WTC11 (cell line): Measurements from ENCODE around the gene TMCO2. TPM values are rescaled to one million over a fixed set of nuclear protein-coding genes. Genes with fewer than 3 reads are reported as not detected.

Source experiments
- ATAC-seq: fragments of 200-7000 bp; cut with Tn5 transposase; 2 replicates; pipeline ENCODE4 v1.10.0; 2021; ENCODE audit warnings: mild to moderate bottlenecking, moderate library complexity
- CTCF ChIA-PET: fragments of 300-600 bp; sonication (Branson Sonifier 250); formaldehyde crosslinking; loops from one replicate; lab custom pipeline; 2021; ENCODE audit warnings: antibody characterized with exemption; lab: Charles Lee
- POLR2A ChIA-PET: fragments of 350-600 bp; sonication (Branson Sonifier 250); formaldehyde crosslinking; loops from one replicate; lab custom pipeline; 2021; ENCODE audit warnings: antibody characterized with exemption; lab: Charles Lee
- DNase-seq: peaks from one replicate; pipeline ENCODE4 v3.0.0; 2021; ENCODE audit warnings: low spot score
- H3K27ac Mint-ChIP-seq: 2 replicates; pipeline ENCODE4 v1.8.0; 2021; ENCODE audit warnings: mixed read lengths
- H3K27me3 Mint-ChIP-seq: 2 replicates; pipeline ENCODE4 v1.8.0; 2021; ENCODE audit warnings: low read depth, mild to moderate bottlenecking, moderate library complexity, mixed read lengths
- H3K36me3 Mint-ChIP-seq: 2 replicates; pipeline ENCODE4 v1.8.0; 2021; ENCODE audit warnings: mixed read lengths
- H3K4me1 Mint-ChIP-seq: 2 replicates; pipeline ENCODE4 v1.8.0; 2022; ENCODE audit warnings: mixed read lengths
- H3K4me3 Mint-ChIP-seq: 2 replicates; pipeline ENCODE4 v1.8.0; 2021; ENCODE audit warnings: mild to moderate bottlenecking, moderate library complexity, mixed read lengths
- H3K9me3 Mint-ChIP-seq: 2 replicates; pipeline ENCODE4 v1.8.0; 2021; ENCODE audit warnings: mixed read lengths
- AFF4 ChIP-seq: sonication (generic); formaldehyde crosslinking; IDR thresholded peaks from 2 replicates; pipeline ENCODE4 v1.8.1; 2023; ENCODE audit warnings: mild to moderate bottlenecking, missing genetic modification reagents, borderline replicate concordance
- AR ChIP-seq: fragments of 250-450 bp; sonication (Bioruptor Pico); IDR thresholded peaks from 2 replicates; pipeline ENCODE4 v1.9.0; 2021; ENCODE audit warnings: mild to moderate bottlenecking
- ATF6 ChIP-seq: sonication (generic); formaldehyde crosslinking; IDR thresholded peaks from 2 replicates; pipeline ENCODE4 v1.8.1; 2023; ENCODE audit warnings: mild to moderate bottlenecking, missing genetic modification reagents
- CBFB ChIP-seq: sonication (generic); formaldehyde crosslinking; IDR thresholded peaks from 2 replicates; pipeline ENCODE4 v1.8.1; 2022; ENCODE audit warnings: mild to moderate bottlenecking, low read depth, missing genetic modification reagents
- CREB1 ChIP-seq: sonication (generic); formaldehyde crosslinking; IDR thresholded peaks from 2 replicates; pipeline ENCODE4 v1.8.0; 2023; ENCODE audit warnings: mild to moderate bottlenecking, missing genetic modification reagents
- EMX1 ChIP-seq: fragments of 250-450 bp; sonication (Bioruptor Pico); IDR thresholded peaks from 2 replicates; pipeline ENCODE4 v1.8.0; 2021; ENCODE audit warnings: mild to moderate bottlenecking
- FOXP1 ChIP-seq: sonication (generic); formaldehyde crosslinking; IDR thresholded peaks from 2 replicates; pipeline ENCODE4 v1.8.0; 2022; ENCODE audit warnings: missing genetic modification reagents, mild to moderate bottlenecking, moderate library complexity, borderline replicate concordance
- GRHL2 ChIP-seq: fragments of 250-450 bp; sonication (Bioruptor Pico); IDR thresholded peaks from 2 replicates; pipeline ENCODE4 v1.8.0; 2022; ENCODE audit warnings: mild to moderate bottlenecking, moderate library complexity; ENCODE audit not compliant: insufficient replicate concordance, severe bottlenecking
- HMGA2 ChIP-seq: fragments of 250-450 bp; sonication (Bioruptor Pico); IDR thresholded peaks from 2 replicates; pipeline ENCODE4 v1.4.0; 2021; ENCODE audit warnings: mild to moderate bottlenecking, moderate library complexity
- TEAD1 ChIP-seq: sonication (generic); formaldehyde crosslinking; IDR thresholded peaks from 2 replicates; pipeline ENCODE4 v1.8.0; 2022; ENCODE audit warnings: mild to moderate bottlenecking, missing genetic modification reagents
- TEAD4 ChIP-seq: sonication (generic); formaldehyde crosslinking; IDR thresholded peaks from 2 replicates; pipeline ENCODE4 v1.8.0; 2022; ENCODE audit warnings: mild to moderate bottlenecking, missing genetic modification reagents
- USF1 ChIP-seq: sonication (generic); formaldehyde crosslinking; IDR thresholded peaks from 2 replicates; pipeline ENCODE4 v1.8.0; 2022; ENCODE audit warnings: mild to moderate bottlenecking, missing genetic modification reagents
- total RNA-seq: library from RNA; stranded (reverse); gene quantifications from 3 replicates; pipeline ENCODE4 v1.2.3, GENCODE V29; 2021
- TF ChIP-seq, protein P1 (sequence below): sonication (generic); formaldehyde crosslinking; IDR thresholded peaks from 2 replicates; pipeline ENCODE4 v1.8.1; 2023; ENCODE audit warnings: mild to moderate bottlenecking, missing genetic modification reagents, moderate library complexity
- TF ChIP-seq, protein P2 (sequence below): fragments of 250-450 bp; sonication (Bioruptor Pico); IDR thresholded peaks from 2 replicates; pipeline ENCODE4 v1.9.0; 2021; ENCODE audit warnings: moderate library complexity, mild to moderate bottlenecking, inconsistent platforms, borderline replicate concordance
- TF ChIP-seq, protein P3 (sequence below): sonication (generic); formaldehyde crosslinking; IDR thresholded peaks from 2 replicates; pipeline ENCODE4 v1.8.0; 2023; ENCODE audit warnings: mild to moderate bottlenecking, missing genetic modification reagents

TMCO2 gene
- total RNA-seq, 1 experiment from 2014 or later, result not detected

- DNase-seq, result no peak
- no peaks in the 10 kb centered on the region for H3K27me3 Mint-ChIP-seq
- TF ChIP-seq HMGA2 (CRISPR knock-in tag), result peak; percentile 90
- TF ChIP-seq TEAD4 (CRISPR knock-in tag), result no peak
- no peak for TF ChIP-seq TEAD1
- TF ChIP-seq FOXP1 (CRISPR knock-in tag), result no peak
- no peak for TF ChIP-seq AR (CRISPR knock-in tag)
- no peaks in the 10 kb centered on the region for H3K4me1 Mint-ChIP-seq
- no peaks in the 10 kb centered on the region for H3K9me3 Mint-ChIP-seq
- H3K27ac Mint-ChIP-seq, result no peak overlapping the region
- ChIA-PET CTCF (interaction anchor here (0.9 kb wide), 1 partner anchor 44 kb away, joined by 4 read pairs; no protein-coding TSS in a partner anchor), POLR2A (no interaction called here)
- H3K36me3 Mint-ChIP-seq, result peaks cover 37% of the 10 kb centered on the region
- ATAC-seq, result no peak
- no peak overlapping the region for H3K4me3 Mint-ChIP-seq
These were observed 19.2 kb downstream of the TMCO2 start for GRCh38 chr1:40266786-40267535.

DNA sequence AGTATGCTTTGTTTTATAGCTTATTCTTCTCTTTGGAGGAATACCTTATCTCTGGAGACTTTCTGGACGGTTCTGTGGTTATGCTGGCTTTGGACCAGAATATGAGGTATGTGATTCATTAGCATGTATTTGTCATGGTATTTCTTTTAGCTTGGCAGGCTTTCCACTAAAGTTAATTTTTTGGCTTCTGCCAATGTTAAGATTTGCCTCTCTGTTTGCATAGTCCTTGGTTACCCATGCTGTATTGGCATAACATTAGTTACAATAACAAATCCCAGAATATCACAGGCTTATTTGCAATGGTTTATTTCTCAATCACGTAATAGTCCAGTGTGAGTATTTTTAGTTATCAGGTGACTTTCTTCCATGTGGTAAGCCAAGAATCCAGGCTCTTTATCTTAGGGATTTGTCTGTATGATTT lies 20.0 kb downstream of the TMCO2 start:
- no peak for TF ChIP-seq USF1 (CRISPR knock-in tag)
- no peak for TF ChIP-seq EMX1 (CRISPR knock-in tag)
- TF ChIP-seq GRHL2 (CRISPR knock-in tag), result no peak
- TF ChIP-seq CBFB (CRISPR knock-in tag), result no peak
- TF ChIP-seq, protein P1, sequence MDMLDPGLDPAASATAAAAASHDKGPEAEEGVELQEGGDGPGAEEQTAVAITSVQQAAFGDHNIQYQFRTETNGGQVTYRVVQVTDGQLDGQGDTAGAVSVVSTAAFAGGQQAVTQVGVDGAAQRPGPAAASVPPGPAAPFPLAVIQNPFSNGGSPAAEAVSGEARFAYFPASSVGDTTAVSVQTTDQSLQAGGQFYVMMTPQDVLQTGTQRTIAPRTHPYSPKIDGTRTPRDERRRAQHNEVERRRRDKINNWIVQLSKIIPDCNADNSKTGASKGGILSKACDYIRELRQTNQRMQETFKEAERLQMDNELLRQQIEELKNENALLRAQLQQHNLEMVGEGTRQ (CRISPR knock-in tag), result no peak
- TF ChIP-seq, protein P2, sequence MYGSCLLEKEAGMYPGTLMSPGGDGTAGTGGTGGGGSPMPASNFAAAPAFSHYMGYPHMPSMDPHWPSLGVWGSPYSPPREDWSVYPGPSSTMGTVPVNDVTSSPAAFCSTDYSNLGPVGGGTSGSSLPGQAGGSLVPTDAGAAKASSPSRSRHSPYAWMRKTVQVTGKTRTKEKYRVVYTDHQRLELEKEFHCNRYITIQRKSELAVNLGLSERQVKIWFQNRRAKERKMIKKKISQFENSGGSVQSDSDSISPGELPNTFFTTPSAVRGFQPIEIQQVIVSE (CRISPR knock-in tag), result no peak
- TF ChIP-seq CREB1, result no peak
- TF ChIP-seq, all 79 proteins: peak for 0
- DNase-seq (no peak), ATAC-seq (no peak)
- POLR2A ChIA-PET, result no interaction called here
- CTCF ChIA-PET, result no interaction called here
- no peak overlapping the region for H3K4me3 Mint-ChIP-seq
- peaks cover 38% of the 10 kb centered on the region for H3K36me3 Mint-ChIP-seq
- no peaks in the 10 kb centered on the region for H3K27me3 Mint-ChIP-seq
- H3K27ac Mint-ChIP-seq, result no peak overlapping the region
- no peaks in the 10 kb centered on the region for H3K9me3 Mint-ChIP-seq
- H3K4me1 Mint-ChIP-seq, result no peaks in the 10 kb centered on the region

DNA sequence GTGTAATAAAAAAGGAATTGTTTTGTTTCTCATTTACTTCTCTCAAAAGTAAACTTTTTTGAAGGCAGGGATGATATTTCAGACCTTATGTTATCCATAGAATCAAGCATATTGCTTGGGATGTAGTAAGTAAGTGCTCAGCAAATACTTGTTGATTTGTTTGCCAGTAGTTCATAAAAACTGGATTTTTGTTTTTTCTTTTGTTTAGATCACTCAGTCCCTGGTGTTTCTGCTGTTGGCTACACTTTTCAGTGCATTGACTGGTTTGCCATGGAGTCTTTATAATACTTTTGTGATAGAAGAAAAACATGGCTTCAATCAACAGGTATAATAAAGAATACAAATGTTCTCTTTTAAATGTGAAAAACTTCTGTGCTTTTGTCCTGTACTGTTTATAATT lies 20.5 kb downstream of the TMCO2 start:
- no peaks in the 10 kb centered on the region for H3K27me3 Mint-ChIP-seq
- no peak overlapping the region for H3K27ac Mint-ChIP-seq
- peaks cover 38% of the 10 kb centered on the region for H3K36me3 Mint-ChIP-seq
- POLR2A ChIA-PET, result no interaction called here
- ATAC-seq (no peak), DNase-seq (no peak)
- H3K4me1 Mint-ChIP-seq, result no peaks in the 10 kb centered on the region
- no peaks in the 10 kb centered on the region for H3K9me3 Mint-ChIP-seq
- no peak overlapping the region for H3K4me3 Mint-ChIP-seq
- CTCF ChIA-PET, result no interaction called here
- TF ChIP-seq, protein P3, sequence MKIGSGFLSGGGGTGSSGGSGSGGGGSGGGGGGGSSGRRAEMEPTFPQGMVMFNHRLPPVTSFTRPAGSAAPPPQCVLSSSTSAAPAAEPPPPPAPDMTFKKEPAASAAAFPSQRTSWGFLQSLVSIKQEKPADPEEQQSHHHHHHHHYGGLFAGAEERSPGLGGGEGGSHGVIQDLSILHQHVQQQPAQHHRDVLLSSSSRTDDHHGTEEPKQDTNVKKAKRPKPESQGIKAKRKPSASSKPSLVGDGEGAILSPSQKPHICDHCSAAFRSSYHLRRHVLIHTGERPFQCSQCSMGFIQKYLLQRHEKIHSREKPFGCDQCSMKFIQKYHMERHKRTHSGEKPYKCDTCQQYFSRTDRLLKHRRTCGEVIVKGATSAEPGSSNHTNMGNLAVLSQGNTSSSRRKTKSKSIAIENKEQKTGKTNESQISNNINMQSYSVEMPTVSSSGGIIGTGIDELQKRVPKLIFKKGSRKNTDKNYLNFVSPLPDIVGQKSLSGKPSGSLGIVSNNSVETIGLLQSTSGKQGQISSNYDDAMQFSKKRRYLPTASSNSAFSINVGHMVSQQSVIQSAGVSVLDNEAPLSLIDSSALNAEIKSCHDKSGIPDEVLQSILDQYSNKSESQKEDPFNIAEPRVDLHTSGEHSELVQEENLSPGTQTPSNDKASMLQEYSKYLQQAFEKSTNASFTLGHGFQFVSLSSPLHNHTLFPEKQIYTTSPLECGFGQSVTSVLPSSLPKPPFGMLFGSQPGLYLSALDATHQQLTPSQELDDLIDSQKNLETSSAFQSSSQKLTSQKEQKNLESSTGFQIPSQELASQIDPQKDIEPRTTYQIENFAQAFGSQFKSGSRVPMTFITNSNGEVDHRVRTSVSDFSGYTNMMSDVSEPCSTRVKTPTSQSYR (CRISPR knock-in tag), result no peak
- TF ChIP-seq ATF6 (CRISPR knock-in tag), result no peak
- no peak for TF ChIP-seq AFF4 (CRISPR knock-in tag)
- TF ChIP-seq, protein P1 (CRISPR knock-in tag), result no peak
